Measurements from ENCODE around the gene GAB2. TPM values are rescaled to one million over a fixed set of nuclear protein-coding genes. Genes with fewer than 3 reads are reported as not detected.

The GAB2 gene
- total and polyA plus RNA-seq, 2 of the 13 experiments (the other 11 are each of a cell fraction or from before 2014, with no cell fraction given), result 4.1 to 8.6 TPM

DNA sequence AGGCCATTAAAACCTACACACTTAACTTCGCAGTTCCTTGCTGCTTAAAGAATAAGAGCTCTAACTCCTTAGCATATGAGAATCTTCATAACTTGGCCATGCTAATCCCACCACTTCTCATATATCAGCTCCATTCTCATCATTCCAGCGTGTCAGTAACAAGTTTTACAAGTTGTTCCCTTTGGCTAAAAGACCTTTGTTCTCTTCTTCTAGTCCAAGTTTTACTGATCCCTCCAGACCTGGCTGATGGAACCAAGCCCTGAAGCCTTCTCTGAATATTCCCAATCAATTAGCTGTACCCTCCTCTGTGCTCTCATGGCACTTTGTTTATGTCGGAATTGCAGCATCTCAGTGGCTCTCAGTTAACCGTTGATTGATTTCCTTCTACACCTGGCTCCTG lies 35.8 kb downstream of the GAB2 start (continued):
- TF ChIP-seq ZNF142 (CRISPR knock-in tag; IDR thresholded peaks at IDR 0.05) (no peak), ZNF609 (CRISPR knock-in tag; IDR thresholded peaks at IDR 0.05; ENCODE audit: borderline replicate concordance) (no peak), ARID2 (CRISPR knock-in tag; IDR thresholded peaks at IDR 0.05; ENCODE audit: borderline replicate concordance) (no peak), ZNF777 (CRISPR knock-in tag; IDR thresholded peaks at IDR 0.05) (no peak), JUN (CRISPR knock-in tag; IDR thresholded peaks at IDR 0.05) (no peak)
- TF ChIP-seq, protein P1, sequence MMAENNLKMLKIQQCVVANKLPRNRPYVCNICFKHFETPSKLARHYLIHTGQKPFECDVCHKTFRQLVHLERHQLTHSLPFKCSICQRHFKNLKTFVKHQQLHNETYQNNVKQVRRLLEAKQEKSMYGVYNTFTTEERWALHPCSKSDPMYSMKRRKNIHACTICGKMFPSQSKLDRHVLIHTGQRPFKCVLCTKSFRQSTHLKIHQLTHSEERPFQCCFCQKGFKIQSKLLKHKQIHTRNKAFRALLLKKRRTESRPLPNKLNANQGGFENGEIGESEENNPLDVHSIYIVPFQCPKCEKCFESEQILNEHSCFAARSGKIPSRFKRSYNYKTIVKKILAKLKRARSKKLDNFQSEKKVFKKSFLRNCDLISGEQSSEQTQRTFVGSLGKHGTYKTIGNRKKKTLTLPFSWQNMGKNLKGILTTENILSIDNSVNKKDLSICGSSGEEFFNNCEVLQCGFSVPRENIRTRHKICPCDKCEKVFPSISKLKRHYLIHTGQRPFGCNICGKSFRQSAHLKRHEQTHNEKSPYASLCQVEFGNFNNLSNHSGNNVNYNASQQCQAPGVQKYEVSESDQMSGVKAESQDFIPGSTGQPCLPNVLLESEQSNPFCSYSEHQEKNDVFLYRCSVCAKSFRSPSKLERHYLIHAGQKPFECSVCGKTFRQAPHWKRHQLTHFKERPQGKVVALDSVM (CRISPR knock-in tag; IDR thresholded peaks at IDR 0.05), result no peak
